GM12864 (cell line): ENCODE measurements around the gene KRT39.

ENCODE experiments used
- DNase-seq: peaks from one replicate; pipeline ENCODE4 v3.0.0-alpha.2; 2011; ENCODE audit warnings: low read depth
- H3K4me3 ChIP-seq: 2 replicates; pipeline ENCODE4 v1.5.1; 2011; ENCODE audit warnings: mild to moderate bottlenecking, low read depth, low read length, control low read depth
- CTCF ChIP-seq: IDR thresholded peaks from 2 replicates; pipeline ENCODE4 v1.5.1; 2011; ENCODE audit warnings: low read depth, mild to moderate bottlenecking, moderate library complexity, low read length, control low read depth, inconsistent platforms; ENCODE audit errors: missing control alignments

Gene KRT39

GRCh38 chr17:40937384-40937819 lies 29.3 kb downstream of the KRT39 start, which contains the start of gene KRT23:
Gene KRT23, minus strand, starts transcription at chr17:40937646. Its CDS starts 1,043 bp downstream, at chr17:40936603.
- no peak for DNase-seq
- no peak within 1 kb of the TSS for H3K4me3 ChIP-seq
- no peak for TF ChIP-seq CTCF

DNA sequence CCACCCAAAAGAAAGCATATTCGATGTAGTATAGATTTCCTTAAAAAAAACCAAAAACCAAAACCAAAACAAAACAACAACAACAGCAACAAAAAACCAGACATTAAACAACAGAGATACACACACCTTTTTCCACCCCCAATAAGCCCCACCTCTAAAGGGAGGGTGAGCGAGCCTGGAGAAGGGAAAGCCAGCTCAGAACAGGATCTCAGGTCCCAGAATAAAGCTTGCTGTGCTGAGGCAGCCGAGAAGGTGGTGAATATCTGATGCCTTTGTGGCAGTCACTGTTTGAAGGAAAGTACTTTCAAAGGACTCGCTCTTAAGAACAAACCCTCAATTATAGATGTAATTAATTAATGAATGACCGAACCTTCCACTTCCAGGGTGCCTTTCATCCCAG lies 29.8 kb downstream of the KRT39 start:
- no peak for DNase-seq
- no peak overlapping the region for H3K4me3 ChIP-seq
- no peak for TF ChIP-seq CTCF

- DNase-seq: no peak
- TF ChIP-seq CTCF: no peak
- H3K4me3 ChIP-seq: no peak overlapping the region
Measured at GRCh38 chr17:40936437-40936971, 30.2 kb downstream of the KRT39 start.

DNA sequence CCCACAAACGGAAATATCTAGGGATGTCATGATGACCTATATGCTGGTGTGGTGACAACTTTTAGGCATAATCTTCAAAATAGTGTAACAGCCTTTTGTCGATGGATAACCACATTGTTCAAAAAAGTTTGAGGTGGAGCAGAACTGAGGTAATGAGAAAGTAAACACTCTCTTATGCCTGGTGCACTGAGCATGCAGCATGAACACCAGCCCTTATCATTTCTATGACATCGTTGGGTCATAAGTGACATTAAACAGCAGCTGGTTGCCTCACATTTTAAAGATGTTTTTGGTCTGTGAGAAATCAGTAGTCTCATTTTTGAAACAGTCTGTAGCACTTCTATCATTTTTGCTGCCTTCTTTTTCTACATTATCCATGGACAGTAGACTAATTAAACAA lies 31.1 kb downstream of the KRT39 start:
- H3K4me3 ChIP-seq: no peak overlapping the region
- DNase-seq: no peak
- no peak for TF ChIP-seq CTCF

DNA sequence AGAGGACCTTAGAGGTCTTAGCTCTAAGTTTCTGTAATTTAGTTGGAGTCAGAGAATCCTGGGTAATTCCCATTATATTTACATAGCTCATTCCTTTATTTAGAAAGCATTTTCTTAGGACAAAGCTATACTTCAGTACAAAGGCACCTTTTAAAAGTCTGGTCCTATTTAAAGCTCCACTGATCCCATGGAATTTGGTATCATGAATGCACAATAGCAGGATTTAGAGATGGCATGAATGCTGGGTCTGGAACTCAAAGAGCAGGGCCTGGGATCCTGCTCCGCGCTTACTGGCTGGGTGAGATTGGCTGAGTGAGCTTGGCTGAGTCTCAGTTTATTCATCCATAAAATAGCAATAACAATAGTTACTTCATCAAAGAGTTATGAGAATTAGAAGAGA lies 34.1 kb downstream of the KRT39 start:
- TF ChIP-seq CTCF: no peak
- no peak overlapping the region for H3K4me3 ChIP-seq
- DNase-seq: no peak

DNA sequence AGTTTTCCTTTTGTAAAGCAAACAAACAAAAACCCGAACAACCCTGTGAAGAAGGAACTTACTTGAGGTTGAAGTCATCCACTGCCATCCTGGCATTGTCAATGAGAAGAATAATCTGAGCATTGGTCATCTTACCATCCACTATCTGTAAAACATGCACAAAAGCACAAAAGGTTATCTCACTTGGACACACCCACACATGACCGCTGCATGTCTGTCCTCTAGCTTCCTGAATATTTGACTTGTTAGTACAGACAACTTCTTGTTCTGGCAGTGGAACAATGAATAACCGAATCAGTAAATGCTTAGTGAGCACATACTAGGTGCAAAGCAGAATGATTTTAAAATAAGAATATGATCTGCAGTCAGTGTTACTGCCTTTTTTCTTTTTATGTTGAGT lies 35.4 kb downstream of the KRT39 start:
- DNase-seq: no peak
- H3K4me3 ChIP-seq: no peak overlapping the region
- no peak for TF ChIP-seq CTCF

- no peak overlapping the region for H3K4me3 ChIP-seq
- DNase-seq: no peak
- TF ChIP-seq CTCF: no peak
Measured at GRCh38 chr17:40926341-40926740, 40.4 kb downstream of the KRT39 start.
